GOT3 (cell line): Measurements from ENCODE around the gene PATJ.
A peak's percentile ranks its signal among the peaks of the same experiment; 100 is the strongest.
"Not testable (repeated sequence)": the region's sequence is repeated elsewhere in the genome, so short reads cannot be mapped to it uniquely, and the experiment has no call there.

Experiments used
- DNase-seq: peaks from one replicate; lab custom pipeline; 2025; ENCODE audit warnings: mixed read lengths; lab: John Stamatoyannopoulos, UW

The PATJ gene, protein sequence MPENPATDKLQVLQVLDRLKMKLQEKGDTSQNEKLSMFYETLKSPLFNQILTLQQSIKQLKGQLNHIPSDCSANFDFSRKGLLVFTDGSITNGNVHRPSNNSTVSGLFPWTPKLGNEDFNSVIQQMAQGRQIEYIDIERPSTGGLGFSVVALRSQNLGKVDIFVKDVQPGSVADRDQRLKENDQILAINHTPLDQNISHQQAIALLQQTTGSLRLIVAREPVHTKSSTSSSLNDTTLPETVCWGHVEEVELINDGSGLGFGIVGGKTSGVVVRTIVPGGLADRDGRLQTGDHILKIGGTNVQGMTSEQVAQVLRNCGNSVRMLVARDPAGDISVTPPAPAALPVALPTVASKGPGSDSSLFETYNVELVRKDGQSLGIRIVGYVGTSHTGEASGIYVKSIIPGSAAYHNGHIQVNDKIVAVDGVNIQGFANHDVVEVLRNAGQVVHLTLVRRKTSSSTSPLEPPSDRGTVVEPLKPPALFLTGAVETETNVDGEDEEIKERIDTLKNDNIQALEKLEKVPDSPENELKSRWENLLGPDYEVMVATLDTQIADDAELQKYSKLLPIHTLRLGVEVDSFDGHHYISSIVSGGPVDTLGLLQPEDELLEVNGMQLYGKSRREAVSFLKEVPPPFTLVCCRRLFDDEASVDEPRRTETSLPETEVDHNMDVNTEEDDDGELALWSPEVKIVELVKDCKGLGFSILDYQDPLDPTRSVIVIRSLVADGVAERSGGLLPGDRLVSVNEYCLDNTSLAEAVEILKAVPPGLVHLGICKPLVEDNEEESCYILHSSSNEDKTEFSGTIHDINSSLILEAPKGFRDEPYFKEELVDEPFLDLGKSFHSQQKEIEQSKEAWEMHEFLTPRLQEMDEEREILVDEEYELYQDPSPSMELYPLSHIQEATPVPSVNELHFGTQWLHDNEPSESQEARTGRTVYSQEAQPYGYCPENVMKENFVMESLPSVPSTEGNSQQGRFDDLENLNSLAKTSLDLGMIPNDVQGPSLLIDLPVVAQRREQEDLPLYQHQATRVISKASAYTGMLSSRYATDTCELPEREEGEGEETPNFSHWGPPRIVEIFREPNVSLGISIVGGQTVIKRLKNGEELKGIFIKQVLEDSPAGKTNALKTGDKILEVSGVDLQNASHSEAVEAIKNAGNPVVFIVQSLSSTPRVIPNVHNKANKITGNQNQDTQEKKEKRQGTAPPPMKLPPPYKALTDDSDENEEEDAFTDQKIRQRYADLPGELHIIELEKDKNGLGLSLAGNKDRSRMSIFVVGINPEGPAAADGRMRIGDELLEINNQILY (N-terminal part only)

DNA sequence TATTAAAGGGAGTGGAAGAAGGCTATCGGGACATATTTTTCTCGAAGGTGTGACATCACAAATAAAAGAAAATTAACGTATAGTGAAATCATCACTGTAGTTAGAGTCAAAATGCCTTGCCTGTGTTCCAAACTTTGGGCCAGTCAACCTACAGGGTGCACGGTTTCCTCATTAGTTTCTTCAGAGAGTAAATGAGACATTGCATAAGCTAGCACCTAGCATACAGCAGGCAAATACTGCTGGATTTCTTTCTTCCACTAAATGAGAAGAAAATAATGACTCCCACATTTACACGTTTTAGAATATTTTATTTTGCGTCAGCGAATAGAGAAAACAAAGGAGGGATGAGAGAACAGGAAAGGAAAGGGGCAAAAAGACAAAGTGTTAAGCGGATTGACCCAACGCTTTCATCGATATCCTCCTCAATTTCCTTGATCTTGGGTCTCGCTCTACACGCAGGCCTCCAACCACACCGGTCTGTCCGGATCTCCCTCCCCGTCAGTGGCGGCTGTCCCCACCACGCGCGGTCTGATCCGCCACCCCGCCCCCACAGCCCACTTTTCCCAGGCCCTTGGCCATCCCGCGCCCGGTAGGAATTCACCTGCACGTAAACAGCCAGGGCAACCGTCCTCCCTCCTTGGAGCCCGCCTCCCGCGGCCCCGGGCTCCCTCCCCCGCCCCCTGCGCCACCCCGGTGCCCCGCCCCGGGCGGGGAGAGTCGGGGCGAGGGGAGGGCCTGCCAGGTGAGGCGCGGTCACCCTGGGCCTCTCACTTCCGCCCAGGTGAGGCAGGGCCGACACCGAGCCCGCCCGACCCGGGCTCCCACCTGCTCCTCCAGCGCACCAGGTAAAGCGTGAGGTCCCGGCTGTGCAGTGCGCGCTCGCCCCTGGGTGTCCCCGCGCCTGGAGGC, at the start of gene PATJ:
Gene PATJ (plus strand): TSS at position 770 of the 909 bp plus-strand sequence. CDS start 20,413 bp downstream, outside the sequence.
- no peak for DNase-seq

DNA sequence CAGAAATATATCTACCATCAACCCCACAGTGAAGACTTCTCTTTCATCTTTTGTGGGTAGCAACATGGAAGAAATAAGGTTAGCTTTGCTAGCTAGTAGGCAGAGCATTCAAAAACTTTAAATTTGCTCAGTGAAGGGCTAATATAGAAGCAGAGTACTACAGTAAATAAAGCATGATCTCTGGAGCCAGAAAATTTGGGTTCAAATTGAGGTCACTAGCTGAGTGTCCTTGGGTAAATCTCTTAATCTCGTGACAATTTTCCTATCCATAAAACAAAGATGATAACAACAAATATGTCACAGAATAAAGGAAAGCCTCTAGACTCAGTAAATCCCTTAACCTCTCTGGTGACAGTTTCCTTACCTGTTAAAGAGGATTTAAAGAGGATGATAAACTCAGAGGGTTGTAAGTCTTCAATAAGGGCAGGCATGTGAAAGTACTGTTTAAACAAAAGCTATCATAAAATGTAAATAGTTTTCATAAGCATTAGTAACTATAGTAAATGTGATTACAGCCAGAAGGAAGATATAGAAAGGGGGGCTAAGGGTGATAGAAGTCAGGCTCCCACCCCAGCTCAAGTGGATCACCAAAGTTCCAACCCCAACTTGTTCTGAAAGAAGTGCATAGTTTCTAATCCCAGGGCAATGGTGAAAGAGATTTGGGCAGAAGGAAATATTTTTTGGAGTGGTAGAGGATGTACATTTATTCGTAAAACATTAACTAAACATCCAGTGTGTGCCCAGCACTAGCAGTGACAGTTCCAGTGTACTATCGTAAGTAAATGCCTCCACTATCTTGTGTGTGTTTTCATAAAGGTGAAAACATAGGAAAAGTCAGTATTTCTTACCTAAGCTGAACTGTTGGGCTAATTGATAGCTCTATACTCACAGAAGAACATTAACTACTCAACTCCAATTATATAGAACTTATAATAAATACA, 42.1 kb upstream of the PATJ start:
- DNase-seq = no peak

DNA sequence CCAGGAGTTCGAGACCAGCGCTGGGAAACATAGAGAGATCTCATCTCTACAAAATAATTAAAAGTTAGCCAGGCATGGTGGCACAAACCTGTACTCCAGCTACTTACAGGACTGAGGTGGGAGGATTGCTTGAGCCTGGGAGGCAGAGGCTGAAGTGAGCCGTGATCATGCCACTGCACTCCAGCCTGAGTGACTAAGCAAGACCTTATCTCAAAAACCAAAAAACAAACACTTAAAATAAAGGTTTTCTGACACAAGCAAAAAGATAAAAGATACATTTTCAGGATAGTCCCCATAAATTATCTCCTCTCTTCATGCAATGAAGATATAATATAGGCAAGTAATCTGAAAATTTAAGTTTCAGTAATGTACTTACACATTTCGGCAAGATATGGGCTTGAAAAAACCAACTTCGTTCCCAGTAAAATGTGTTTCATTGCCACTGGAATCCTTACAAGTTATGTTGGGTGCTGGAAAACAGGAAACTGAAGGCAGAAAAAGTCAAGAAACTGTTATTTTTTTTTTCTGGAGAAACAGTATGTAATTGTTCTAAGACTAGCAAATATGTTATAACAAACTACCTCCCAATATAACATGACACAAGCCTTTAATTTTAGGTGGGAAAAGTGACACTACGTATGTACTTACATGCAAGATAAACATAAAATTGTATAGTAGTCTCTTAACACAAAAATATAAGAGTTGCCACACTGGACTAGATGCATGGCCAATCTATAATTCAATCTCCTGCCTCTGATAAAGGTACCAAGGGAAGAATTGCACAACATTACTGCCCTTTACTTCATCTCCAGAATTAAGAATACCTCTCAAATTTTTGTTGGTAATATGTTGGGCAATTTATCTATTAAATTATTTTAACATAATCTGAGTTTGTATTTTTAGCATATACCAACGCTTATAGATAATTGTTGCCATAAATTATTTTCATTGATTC, 33.0 kb upstream of the PATJ start:
- DNase-seq = no peak

DNA sequence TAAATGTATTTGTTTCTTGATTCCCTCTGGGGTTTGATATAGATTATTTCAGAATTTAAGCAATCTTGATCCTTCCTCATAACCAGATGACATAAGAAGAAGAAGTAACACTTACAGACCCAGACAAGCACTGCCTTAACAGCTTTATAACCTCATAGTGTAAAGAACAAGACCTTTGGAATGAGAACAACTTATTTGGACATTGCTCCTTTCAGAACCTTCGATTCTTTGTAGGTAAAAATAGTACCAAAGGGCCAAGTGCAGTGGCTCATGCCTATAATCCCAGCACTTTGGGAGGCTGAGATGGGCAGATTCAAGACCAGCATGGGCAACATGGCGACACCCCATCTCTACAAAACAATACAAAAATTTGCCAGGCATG, 32.4 kb upstream of the PATJ start:
- no peak for DNase-seq

DNA sequence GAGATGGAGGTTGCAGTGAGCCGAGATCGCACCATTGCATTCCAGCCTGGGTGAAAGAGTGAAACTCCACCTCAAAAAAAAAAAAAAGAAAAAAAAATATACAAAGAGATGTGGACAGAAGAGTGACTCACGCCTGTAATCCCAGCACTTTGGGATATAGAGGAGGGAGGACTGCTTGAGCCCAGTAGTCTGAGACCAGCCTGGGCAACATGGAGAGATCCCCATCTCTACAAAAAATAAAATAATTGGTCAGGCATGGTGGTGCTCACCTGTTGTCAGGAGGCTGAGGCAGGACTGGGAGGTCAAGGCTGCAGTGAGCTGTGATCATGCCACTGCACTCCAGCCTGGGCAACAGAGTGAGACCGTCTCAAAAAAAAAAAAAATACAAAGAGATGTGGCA, 31.0 kb upstream of the PATJ start:
- DNase-seq = not testable (repeated sequence)

DNA sequence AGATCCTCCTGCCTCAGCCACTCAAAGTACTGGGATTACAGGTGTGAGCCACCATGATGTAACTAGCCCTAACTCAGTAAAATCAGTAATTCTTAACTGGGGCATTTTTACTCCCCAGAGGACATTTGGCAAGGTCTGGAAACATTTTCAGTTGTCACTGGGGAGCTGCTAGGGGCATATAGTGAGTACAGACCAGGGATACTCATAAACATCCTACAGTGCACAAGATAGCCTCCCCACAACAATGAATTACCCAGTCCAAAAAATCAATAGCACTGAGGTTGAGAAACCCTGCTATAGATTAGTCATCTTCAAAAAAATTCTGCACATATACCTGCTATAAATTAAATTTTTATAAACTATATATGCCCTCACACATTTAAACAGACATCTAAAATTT, 30.3 kb upstream of the PATJ start:
- DNase-seq = no peak

DNA sequence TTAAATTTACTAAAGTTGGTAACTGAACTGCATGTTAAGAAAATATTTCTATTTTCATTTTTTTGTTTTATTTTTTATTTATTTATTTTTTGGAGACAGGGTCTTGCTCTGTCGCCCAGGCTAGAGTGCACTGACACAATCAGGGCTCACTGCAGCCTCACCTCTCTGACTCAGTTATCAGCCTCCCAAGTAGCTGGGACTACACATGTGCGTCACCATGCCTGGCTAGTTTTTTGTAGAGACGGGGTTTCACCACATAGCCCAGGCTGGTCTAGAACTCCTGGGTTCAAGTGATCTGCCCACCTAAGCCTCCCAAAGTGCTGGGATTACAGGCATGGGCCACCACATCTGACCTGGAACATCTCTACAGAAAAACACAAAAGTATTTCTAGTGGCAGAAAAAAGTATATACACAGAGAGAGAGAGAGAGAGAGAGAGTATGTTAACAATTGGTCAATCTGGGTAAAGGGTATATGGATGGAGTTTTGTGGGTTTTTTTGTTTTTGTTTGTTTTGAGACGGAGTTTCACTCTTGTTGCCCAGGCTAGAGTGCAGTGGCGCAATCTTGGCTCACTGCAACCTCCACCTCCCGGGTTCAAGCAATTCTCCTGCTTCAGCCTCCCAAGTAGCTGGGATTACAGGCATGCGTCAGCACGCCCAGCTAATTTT, 23.1 kb upstream of the PATJ start:
- not testable (repeated sequence) for DNase-seq

DNA sequence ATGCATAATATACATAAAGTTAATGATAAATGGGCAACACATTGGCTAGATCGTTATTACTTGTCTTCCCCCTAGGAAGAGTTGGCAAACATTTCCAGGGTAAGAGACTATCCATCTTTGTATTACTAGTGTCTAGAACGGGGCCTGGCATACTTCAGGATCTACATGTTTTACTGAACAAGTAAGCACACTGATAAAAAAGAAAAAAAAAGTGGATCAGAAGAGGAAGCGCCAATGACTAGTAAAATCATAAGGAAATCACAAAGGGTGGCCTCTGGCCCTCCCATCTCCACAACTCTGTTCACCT, 17.8 kb upstream of the PATJ start:
- no peak for DNase-seq

DNA sequence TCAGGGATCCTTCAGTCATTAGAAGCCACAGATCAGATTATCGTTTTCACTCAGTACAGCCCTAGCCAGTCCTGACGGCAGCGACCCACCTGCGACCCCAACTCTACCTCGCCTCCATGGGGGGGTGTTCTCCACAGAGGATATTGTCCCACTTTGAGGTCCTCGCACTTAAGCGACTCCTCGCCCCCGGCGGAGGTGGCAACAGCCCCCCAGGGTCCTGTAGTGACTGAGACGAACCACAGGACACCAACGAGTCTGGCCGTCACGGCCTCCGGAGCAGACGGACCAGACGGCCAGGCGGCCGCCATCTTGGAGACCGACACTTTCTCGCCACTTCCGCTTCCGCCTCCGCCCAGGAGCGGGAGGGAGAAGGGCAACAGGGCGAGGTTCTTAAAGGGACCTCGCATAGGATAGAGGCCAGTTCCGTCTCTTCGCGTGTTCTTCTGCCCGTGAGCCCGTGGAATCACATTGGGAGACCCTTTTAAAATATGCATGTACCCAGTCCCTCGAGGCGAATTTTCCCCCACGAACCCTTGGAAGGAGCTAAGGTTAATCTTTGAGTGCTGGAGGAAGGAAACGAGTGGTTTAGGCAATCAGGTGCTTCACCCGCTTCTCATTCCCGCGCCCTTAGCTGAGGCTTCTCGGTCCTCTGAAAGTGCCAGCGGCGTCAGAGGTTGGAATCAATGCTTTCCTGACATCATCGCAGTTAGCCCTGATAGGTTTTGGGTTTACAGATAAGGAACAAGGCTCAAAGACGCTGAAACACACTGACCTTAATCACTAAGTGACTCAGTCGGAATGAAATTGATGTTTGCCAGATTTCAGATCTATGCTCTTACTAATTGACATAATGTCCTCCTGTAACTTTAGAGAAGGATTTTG, 17.2 kb upstream of the PATJ start, which contains the start of gene TM2D1:
Gene TM2D1 (minus strand): TSS at position 329 of the 882 bp plus-strand sequence. CDS start 21 bp downstream, at position 308.
- peak; percentile 45 for DNase-seq

DNA sequence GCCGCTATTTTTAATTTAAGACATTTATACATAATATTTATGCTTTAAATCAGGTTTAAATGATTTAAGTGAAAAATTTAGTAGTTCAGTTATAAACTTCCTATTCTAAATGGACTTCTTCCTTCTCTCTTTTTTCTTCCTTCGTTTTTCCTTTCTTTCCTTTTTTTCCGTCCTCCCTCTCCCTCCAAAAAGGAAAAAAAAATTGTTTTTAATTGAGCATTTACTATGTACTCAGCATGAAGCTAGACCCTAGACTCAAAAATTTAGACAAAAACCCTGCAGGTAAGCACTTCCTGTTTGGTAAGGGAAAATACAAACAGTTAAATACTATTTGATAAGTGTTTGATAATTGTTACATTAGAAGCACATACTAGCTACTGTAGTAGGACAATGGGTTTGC, 14.7 kb upstream of the PATJ start:
- DNase-seq = no peak

DNA sequence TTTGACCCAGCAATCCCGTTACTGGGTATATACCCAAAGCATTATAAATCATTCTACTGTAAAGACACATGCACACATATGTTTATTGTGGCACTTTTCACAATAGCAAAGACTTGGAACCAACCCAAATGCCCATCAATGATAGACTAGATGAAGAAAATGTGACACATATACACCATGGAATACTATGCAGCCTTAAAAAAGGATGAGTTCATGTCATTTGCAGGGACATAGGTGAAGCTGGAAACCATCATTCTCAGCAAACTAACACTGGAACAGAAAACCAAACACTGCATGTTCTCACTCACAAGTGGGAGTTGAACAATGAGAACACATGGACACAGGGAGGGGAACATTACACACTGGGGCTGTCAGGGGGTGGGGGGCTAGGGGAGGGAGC, 11.6 kb upstream of the PATJ start:
- not testable (repeated sequence) for DNase-seq

DNA sequence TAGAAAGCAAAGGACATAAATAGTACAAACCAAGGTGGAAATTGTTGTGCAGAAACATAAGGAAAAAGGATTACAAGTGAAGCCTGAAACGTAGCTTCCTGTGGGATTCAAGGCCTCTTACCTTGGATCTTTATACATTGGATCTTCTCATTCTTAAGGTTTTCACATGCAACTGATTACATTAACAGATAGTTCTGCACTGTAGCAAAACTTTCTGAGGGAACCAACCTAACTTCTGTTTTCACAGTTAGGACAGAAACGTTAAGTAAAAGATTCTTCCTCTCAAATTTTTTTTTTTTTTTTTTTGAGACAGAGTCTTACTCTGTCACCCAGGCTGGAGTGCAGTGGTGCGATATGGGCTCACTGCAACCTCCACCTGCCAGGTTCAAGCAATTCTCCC, 9.6 kb upstream of the PATJ start:
- no peak for DNase-seq

DNA sequence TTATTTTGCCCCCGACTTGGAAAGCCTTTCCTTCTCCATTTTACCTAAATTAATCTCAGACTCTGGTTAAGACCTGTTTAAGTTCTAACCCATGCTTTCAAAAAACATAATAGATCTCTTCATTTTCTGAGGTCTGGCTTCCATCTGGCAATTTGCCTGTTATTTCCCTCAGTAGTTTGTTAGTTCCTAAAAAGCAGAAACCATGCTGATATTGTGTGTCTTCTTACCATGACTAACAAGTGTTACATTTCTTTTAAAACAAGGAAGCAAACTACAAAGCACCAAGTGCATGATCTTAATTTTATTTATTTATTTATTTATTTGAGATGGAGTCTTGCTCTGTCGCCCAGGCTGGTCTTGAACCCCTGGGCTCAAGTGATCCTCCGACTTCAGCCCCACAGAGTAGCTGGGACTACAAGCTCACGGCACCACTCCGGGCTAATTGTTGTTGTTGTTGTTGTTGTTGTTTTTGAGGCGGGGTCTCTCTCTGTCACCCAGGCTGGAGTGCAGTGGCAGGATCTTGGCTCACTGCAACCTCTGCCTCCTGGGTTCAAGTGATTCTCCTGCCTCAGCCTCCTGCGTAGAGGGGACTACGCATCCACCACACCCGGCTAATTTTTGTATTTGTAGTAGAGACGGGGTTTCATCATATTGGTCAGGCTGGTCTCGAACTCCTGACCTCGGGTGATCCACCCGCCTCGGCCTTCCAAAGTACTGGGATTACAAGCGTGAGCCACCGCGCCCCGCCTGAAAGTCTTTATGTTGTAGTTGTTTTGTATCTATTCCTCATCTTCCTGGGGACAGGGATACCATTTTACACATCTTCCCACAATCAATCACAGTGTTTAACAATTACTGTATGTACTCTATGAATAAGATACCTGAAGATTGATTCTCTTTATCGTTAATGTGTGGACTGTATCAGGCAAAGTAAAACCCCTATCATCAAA, 1.3 kb upstream of the PATJ start:
- no peak for DNase-seq

DNA sequence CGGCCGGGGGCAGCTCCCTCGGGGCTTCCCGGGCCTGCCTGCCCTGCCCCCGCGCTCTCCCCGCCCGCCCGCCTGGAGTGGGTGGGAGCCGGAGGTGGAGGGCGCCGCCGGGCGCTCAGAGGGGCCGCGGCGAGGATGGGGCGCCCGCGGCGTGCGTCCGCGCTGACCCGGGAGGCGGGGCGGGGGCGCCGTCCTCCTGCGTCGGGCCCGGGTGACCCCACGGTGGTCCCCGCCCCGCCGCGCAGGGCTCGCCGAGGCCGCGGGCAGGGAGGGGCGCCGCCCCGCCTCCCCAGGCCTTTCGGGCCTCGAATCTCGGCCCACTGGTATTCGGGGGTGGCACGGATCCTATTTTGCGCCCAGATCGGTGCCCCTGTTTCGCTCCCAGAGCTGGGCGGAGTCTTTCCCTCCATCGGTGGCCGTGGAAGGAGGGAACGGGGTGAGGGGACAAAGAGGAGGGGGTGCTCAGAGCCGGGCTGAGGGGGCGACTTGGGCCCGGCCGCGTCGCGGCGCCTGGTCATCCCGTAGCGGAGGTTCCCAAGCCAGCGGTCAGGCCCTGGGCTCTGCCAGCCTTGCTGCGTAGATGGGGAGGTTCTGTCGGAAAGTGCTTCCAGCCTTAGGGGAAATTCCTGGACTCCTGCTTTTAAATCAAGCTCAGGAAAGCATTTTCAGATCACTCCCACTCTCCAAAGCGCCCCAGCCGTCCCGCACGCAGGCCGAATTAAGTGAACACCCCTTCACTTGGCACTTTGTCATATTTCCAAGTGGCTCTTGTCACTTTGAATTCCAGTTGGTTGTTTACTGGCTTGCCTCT, 545 bp downstream of the PATJ start:
- no peak for DNase-seq

DNA sequence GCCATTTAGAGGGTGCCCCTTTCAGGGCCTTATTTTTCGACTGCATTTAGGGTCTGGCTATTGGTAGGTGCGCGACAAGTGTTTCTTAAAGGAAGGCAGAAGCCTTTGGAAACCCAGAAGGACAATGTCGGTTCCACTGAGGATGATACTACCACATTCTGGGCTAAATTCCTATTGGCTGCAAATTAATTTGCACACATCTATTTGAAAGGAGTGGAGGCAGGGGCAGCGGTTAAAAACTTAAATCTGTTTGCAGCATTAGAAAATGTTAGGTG, 1.1 kb downstream of the PATJ start:
- no peak for DNase-seq
